Upper lobe of left lung (tissue), 6 donors: Measurements from ENCODE around the gene NLGN2. TPM values are rescaled to one million over a fixed set of nuclear protein-coding genes. Genes with fewer than 3 reads are reported as not detected.

Source experiments
- ATAC-seq, 2 donors: fragments of 200-7000 bp; cut with Tn5 transposase; one replicate each; pipeline ENCODE4 v1.9.1; 2022; ENCODE audit warnings: mild to moderate bottlenecking in 2 of 2, moderate library complexity in 2 of 2; ENCODE audit not compliant: low FRiP score in 2 of 2
- DNase-seq, 2 donors: peaks; one replicate each; pipeline ENCODE4 v3.0.0-alpha.2; 2019 to 2020
- H3K27ac ChIP-seq, 4 donors: fragments of 200-600 bp; sonication (generic); one replicate each; pipeline ENCODE4 v1.5.1; 2016 to 2019
- H3K27me3 ChIP-seq, 4 donors: fragments of 200-600 bp; sonication (generic); one replicate each; pipeline ENCODE4 v1.5.1; 2017 to 2019
- H3K36me3 ChIP-seq, 4 donors: fragments of 200-600 bp; sonication (generic); one replicate each; pipeline ENCODE4 v1.5.1; 2016 to 2019
- H3K4me1 ChIP-seq, 4 donors: fragments of 200-600 bp; sonication (generic); one replicate each; pipeline ENCODE4 v1.5.1; 2018 to 2019
- H3K4me3 ChIP-seq, 4 donors: fragments of 200-600 bp; sonication (generic); one replicate each; pipeline ENCODE4 v1.5.1; 2017 to 2019; ENCODE audit warnings: mild to moderate bottlenecking in 2 of 4, moderate library complexity in 1 of 4
- H3K9me3 ChIP-seq, 4 donors: fragments of 200-600 bp; sonication (generic); one replicate each; pipeline ENCODE4 v1.5.1; 2018 to 2019
- EP300 ChIP-seq, 4 donors: sonication (generic); formaldehyde crosslinking; IDR thresholded peaks; one replicate each; pipeline ENCODE4 v1.5.1; 2017; ENCODE audit warnings: antibody characterized with exemption in 4 of 4, control low read depth in 2 of 4
- POLR2A ChIP-seq, 4 donors: fragments of 450-650 bp; IDR thresholded peaks; one replicate each; pipeline ENCODE4 v1.5.1; 2016 to 2017; ENCODE audit warnings: antibody characterized with exemption in 4 of 4, mild to moderate bottlenecking in 2 of 4
- POLR2AphosphoS5 ChIP-seq, 2 donors: sonication (generic); formaldehyde crosslinking; IDR thresholded peaks; one replicate each; pipeline ENCODE4 v1.5.1; 2017; ENCODE audit warnings: antibody characterized with exemption in 2 of 2
- WGBS, 2 donors: methylation state at CpG; one replicate each; pipeline ENCODE4 v1.1.5; 2017 to 2018; 5-methylcytosine and 5-hydroxymethylcytosine counted together
- total RNA-seq, 6 donors: library from RNA; depleted of rRNA in 4 of 6; stranded (reverse); fragments of >200 nt in 4 of 6; gene quantifications; one replicate each; pipeline versions ENCODE4 v1.1.0 to v1.2.1, GENCODE V29; 2016 to 2021
- TF ChIP-seq, protein P1 (sequence below), 6 experiments: fragments of 450-650 bp in 4 of 6; fragments of 200-600 bp in 2 of 6; sonication (generic) in 2 of 6; IDR thresholded peaks; one replicate each; pipeline ENCODE4 v1.5.1; 2016 to 2019; ENCODE audit warnings: antibody characterized with exemption in 6 of 6
- donor health status: DM: no; HTN: no; CAD: no; lungs with moderate emphysema.
- donor health status: DM: no; HTN: yes; CAD: no; lungs with severe emphysema.

NLGN2 gene
- total RNA-seq, 6 donors from 2014 or later = 3.8 to 16.8 (median 8.9) TPM

DNA sequence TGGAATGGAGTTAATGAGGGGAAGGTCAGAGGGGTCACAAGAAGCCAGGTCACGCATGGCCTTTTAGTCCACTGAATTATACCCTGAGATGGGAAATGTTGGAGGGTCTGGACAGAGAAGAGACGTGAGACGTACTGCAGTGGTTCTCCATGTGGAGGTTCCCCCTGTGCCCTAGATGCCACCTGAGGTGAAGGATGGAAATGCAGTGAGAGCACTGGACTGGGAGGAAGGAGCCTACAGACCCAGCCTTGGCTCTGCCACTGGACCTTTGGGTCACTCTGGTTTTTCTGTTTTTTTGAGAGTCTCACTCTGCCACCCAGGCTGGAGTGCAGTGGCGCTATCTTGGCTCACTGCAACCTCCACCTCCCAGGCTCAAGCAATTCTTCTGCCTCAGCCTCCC, 11.5 kb upstream of the NLGN2 start:
- peaks cover 15 to 30% (median 21%) of the 10 kb centered on the region in 4 donors for H3K4me1 ChIP-seq
- H3K27ac ChIP-seq = no peak overlapping the region
- no peaks in the 10 kb centered on the region for H3K27me3 ChIP-seq
- ATAC-seq (no peak), DNase-seq (no peak)
- H3K36me3 ChIP-seq = peaks cover 0 to 5% (median 0%) of the 10 kb centered on the region in 4 donors
- TF ChIP-seq EP300 (IDR thresholded peaks at IDR 0.05) (no peak), POLR2A (IDR thresholded peaks at IDR 0.05) (no peak), POLR2AphosphoS5 (IDR thresholded peaks at IDR 0.05) (no peak)
- TF ChIP-seq, protein P1, sequence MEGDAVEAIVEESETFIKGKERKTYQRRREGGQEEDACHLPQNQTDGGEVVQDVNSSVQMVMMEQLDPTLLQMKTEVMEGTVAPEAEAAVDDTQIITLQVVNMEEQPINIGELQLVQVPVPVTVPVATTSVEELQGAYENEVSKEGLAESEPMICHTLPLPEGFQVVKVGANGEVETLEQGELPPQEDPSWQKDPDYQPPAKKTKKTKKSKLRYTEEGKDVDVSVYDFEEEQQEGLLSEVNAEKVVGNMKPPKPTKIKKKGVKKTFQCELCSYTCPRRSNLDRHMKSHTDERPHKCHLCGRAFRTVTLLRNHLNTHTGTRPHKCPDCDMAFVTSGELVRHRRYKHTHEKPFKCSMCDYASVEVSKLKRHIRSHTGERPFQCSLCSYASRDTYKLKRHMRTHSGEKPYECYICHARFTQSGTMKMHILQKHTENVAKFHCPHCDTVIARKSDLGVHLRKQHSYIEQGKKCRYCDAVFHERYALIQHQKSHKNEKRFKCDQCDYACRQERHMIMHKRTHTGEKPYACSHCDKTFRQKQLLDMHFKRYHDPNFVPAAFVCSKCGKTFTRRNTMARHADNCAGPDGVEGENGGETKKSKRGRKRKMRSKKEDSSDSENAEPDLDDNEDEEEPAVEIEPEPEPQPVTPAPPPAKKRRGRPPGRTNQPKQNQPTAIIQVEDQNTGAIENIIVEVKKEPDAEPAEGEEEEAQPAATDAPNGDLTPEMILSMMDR (IDR thresholded peaks at IDR 0.05) = no peak
- no peak overlapping the region for H3K4me3 ChIP-seq
- WGBS, 2 donors = 91 to 95% methylated on average over 4 of the region's 4 CpGs
- H3K9me3 ChIP-seq = no peaks in the 10 kb centered on the region

DNA sequence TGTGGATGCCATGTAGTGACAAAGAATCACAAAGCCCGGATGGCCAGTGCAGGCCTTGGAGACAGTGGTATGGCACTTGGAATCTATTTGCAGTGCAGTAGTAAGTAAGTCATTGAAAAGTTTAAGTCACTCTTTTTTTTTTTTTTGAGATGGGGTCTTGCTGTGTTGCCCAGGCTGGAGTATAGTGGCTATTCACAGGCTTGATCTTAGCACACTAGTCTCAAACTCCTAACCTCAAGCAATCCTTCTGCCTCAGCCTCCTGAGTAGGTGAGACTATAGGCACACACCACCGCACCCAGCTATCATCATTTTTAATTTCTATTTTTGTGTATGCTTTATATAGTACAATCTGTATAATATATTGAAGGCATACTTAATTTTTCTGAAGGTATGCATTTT, 9.0 kb upstream of the NLGN2 start:
- no peak for ATAC-seq
- peaks cover 20 to 31% (median 24%) of the 10 kb centered on the region in 4 donors for H3K4me1 ChIP-seq
- 80 to 91% methylated on average over 2 of the region's 2 CpGs for WGBS, 2 donors

DNA sequence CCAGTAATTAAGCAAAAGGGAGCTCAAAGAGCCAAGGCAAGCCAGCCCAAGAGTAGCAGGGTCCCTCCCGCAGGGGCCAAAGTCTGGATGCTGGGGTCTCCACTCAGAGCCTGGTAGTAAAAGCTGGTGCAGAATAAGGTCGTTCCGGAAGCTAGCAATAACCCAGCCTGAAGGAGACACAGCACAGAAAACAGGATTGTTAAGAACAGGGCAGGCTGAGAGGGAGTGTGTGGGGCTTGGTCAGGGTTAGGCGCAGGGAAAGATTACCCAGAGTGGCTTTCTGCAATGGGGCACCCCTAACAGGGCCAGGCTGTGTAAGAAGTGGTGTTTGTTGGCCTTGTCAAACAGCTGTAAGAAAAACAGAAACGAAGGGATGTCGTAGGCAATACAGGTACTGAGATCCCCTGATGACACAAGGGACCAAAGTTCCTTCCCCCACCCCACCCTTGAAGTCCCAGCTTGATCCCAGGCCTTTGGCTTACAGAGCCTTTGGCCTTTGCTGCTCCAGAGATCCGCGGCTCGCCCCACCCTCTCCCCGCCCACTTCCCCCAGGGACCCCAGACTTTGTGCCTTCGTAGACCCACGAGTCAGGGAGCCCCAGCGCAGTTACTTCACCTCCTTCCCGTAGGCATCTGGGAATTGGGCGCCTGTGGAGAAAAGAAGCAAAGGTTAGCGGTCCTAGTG, 4.5 kb upstream of the NLGN2 start:
- H3K4me3 ChIP-seq = peak overlapping the region; percentile 67 to 94 (median 78)
- H3K27me3 ChIP-seq = no peaks in the 10 kb centered on the region
- H3K9me3 ChIP-seq = no peaks in the 10 kb centered on the region
- peaks cover 20 to 31% (median 25%) of the 10 kb centered on the region in 4 donors for H3K4me1 ChIP-seq
- H3K27ac ChIP-seq = peak overlapping the region; percentile 81 to 90 (median 89)
- DNase-seq (peak; percentile 56 to 89), ATAC-seq (peak in 1 of 2 donors; percentile 29)
- H3K36me3 ChIP-seq = no peaks in the 10 kb centered on the region
- TF ChIP-seq, protein P1 (IDR thresholded peaks at IDR 0.05) = no peak
- no peak for TF ChIP-seq POLR2A (IDR thresholded peaks at IDR 0.05)
- TF ChIP-seq EP300 (IDR thresholded peaks at IDR 0.05) = no peak
- TF ChIP-seq POLR2AphosphoS5 (IDR thresholded peaks at IDR 0.05) = no peak
- WGBS, 2 donors = 14 to 16% methylated on average over 13 to 16 of the region's 16 CpGs

More for the DNA sequence above, 9.0 kb upstream of the NLGN2 start:
- Histone ChIP-seq H3K9me3 (no peaks in the 10 kb centered on the region), H3K36me3 (no peaks in the 10 kb centered on the region), H3K27me3 (no peaks in the 10 kb centered on the region), H3K27ac (no peak overlapping the region), H3K4me3 (no peak overlapping the region)
- TF ChIP-seq EP300 (IDR thresholded peaks at IDR 0.05) = no peak
- TF ChIP-seq POLR2AphosphoS5 (IDR thresholded peaks at IDR 0.05) = no peak
- no peak for DNase-seq

DNA sequence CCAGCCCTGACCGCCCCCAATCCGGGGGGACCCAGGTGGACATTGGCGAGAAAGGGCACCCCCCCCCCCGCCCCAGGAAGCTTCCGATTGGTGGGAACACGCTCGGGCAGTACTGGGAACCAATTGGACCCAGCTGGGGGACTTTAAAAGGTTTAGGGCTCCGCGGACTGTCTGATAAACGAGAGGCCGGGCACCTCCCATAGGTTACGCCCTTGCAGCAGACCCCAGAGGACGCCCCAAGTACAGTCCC, 4.0 kb upstream of the NLGN2 start:
- DNase-seq (no peak), ATAC-seq (peak; percentile 73 to 77)
- Histone ChIP-seq H3K27ac (peak overlapping the region; percentile 81 to 90 (median 89)), H3K36me3 (no peaks in the 10 kb centered on the region), H3K9me3 (no peaks in the 10 kb centered on the region), H3K4me1 (peaks cover 20 to 31% (median 25%) of the 10 kb centered on the region in 4 donors), H3K27me3 (no peaks in the 10 kb centered on the region), H3K4me3 (peak overlapping the region; percentile 67 to 94 (median 78))
- 0 to 1% methylated on average over 2 to 13 of the region's 13 CpGs for WGBS, 2 donors
- TF ChIP-seq, protein P1 (IDR thresholded peaks at IDR 0.05) = no peak
- TF ChIP-seq POLR2A (IDR thresholded peaks at IDR 0.05) = no peak
- TF ChIP-seq POLR2AphosphoS5 (IDR thresholded peaks at IDR 0.05) = no peak
- TF ChIP-seq EP300 (IDR thresholded peaks at IDR 0.05) = no peak

DNA sequence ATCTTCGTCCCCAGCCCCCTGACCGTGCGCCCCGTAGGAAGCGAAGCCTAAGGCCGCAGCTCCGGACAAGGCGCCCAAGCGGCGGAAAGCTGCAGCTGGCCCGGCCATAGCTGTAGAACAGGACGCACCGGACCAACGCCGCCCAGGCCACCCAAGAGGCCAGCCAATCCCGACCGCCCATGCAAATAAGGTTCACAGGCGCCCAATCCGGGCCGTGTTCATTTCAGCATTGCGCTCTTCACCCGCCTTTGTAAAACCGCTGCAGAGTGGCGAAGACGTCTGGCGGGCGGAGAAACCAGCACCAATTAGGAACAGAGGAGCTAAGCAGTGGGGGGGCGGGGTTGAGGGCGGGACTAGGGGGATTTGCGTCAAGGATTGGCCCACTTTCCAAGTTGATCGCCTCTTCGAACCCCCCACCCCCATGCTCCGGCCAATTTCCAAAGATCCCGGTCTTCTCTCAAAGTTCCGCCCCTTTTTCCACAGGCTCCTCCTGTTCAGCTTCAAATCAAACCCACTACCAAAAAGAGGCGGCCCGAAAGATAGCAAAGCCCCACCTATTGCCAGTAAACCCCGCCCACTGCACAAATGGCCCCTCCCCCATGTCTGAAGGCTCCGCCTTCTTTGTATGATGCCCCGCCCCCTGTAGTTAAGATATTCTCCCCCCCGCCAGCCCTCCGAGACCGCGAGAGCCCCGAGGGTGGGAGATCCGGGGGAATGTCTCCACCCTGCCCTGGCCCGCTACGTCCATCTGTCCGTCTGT, 3.5 kb upstream of the NLGN2 start, which contains the start of gene TMEM256:
Gene TMEM256 (minus strand): TSS at position 121 of the 760 bp plus-strand sequence. CDS start 13 bp downstream, at position 108.
- Histone ChIP-seq H3K36me3 (peaks cover 0 to 2% (median 0%) of the 10 kb centered on the region in 4 donors), H3K4me3 (peak within 1 kb of the TSS; percentile 67 to 94 (median 78)), H3K27ac (peak within 1 kb of the TSS; percentile 81 to 90 (median 89)), H3K9me3 (no peaks in the 10 kb centered on the region), H3K4me1 (peaks cover 20 to 31% (median 25%) of the 10 kb centered on the region in 4 donors), H3K27me3 (no peaks in the 10 kb centered on the region)
- TF ChIP-seq EP300 (IDR thresholded peaks at IDR 0.05) (no peak), POLR2AphosphoS5 (IDR thresholded peaks at IDR 0.05) (peak; percentile 66 to 96), POLR2A (IDR thresholded peaks at IDR 0.05) (peak in 3 of 4 donors; percentile 59 to 98 (median 97))
- TF ChIP-seq, protein P1 (IDR thresholded peaks at IDR 0.05) = peak in 3 of 6 experiments; percentile 3 to 40 (median 36)
- 0 to 1% methylated on average over 9 to 36 of the region's 49 CpGs for WGBS, 2 donors
- ATAC-seq (peak; percentile 95 to 98), DNase-seq (peak; percentile 95 to 99)
